Measurements from ENCODE around the gene ARHGAP4.

- no peak for TF ChIP-seq POLR2AphosphoS5 (IDR thresholded peaks at IDR 0.05; ENCODE audit: low read depth, low read length)
- TF ChIP-seq EZH2 (IDR thresholded peaks at IDR 0.05) = no peak
- TF ChIP-seq CTCF (IDR thresholded peaks at IDR 0.05 in 2 of 3, conservative IDR thresholded peaks at IDR 0.05 in 1 of 3; ENCODE audit: borderline replicate concordance in 1 of 3, insufficient read depth in 1 of 3, low read depth in 2 of 3, low read length in 2 of 3) = no peak
- TF ChIP-seq REST (IDR thresholded peaks at IDR 0.05; ENCODE audit: low read depth) = no peak
- no peak for TF ChIP-seq POLR2A (IDR thresholded peaks at IDR 0.05; ENCODE audit: borderline replicate concordance, extremely low read depth, insufficient read depth, insufficient read length)
- TF ChIP-seq EGR1 (IDR thresholded peaks at IDR 0.05; ENCODE audit: low read depth) = no peak
- TF ChIP-seq ZNF274 (IDR thresholded peaks at IDR 0.05; ENCODE audit: low read depth, low read length) = no peak
- no peak for TF ChIP-seq ZFX (IDR thresholded peaks at IDR 0.05)
- TF ChIP-seq EZH2phosphoT487 (IDR thresholded peaks at IDR 0.05; ENCODE audit: borderline replicate concordance) = no peak
- TF ChIP-seq YY1 (IDR thresholded peaks at IDR 0.05; ENCODE audit: extremely low read depth, insufficient replicate concordance, low read depth, low read length) = no peak
- no peak for TF ChIP-seq RAD21 (IDR thresholded peaks at IDR 0.05; ENCODE audit: low read depth)
- no peak for TF ChIP-seq ATF3 (IDR thresholded peaks at IDR 0.05)
- TF ChIP-seq JUND (IDR thresholded peaks at IDR 0.05) = no peak
Measured at GRCh38 chrX:153867671-153868070, 58.4 kb downstream of the ARHGAP4 start.
